Right cardiac atrium (tissue), 5 donors: ENCODE data around the gene MCTP2. TPM values are rescaled to one million over a fixed set of nuclear protein-coding genes. Genes with fewer than 3 reads are reported as not detected.

ENCODE experiments used
- ATAC-seq, 2 donors: fragments of 200-7000 bp; cut with Tn5 transposase; one replicate each; pipeline versions ENCODE4 v1.8.0 to v1.9.1; 2020; ENCODE audit warnings: moderate library complexity in 2 of 2, mild to moderate bottlenecking in 1 of 2
- DNase-seq, 3 donors: peaks; one replicate each; pipeline ENCODE4 v3.0.0-alpha.2; 2020
- H3K27ac ChIP-seq: one replicate; pipeline ENCODE4 v1.5.1; 2013; ENCODE audit warnings: mild to moderate bottlenecking, low read length, control low read depth, moderate library complexity
- H3K27me3 ChIP-seq: one replicate; pipeline ENCODE4 v1.6.1; 2013; ENCODE audit not compliant: control insufficient read depth, insufficient read depth
- H3K4me1 ChIP-seq: one replicate; pipeline ENCODE4 v1.6.1; 2013; ENCODE audit warnings: low read length; ENCODE audit not compliant: control insufficient read depth, insufficient read depth
- H3K4me3 ChIP-seq: one replicate; pipeline ENCODE4 v1.5.1; 2013; ENCODE audit warnings: low read length, control low read depth
- H3K9me3 ChIP-seq: one replicate; pipeline ENCODE4 v1.6.1; 2013; ENCODE audit warnings: low read length; ENCODE audit not compliant: control insufficient read depth
- WGBS: extraction: QIAGEN DNeasy Blood & Tissue Kit; methylation state at CpG from one replicate; pipeline ENCODE4 v1.1.7; 2013; 5-methylcytosine and 5-hydroxymethylcytosine counted together
- intact Hi-C, 4 donors: fragments of 100-400 bp; cut with DNase I; formaldehyde crosslinking; loops; one replicate each; pipeline versions ENCODE4 v1.11.0 to v1.14.0; 2022 to 2023
- long read RNA-seq, 4 donors: library from polyadenylated mRNA; unstranded; transcript quantifications; one replicate each; pipeline ENCODE4 v2.0.0, GENCODE V29; 2020 to 2021
- polyA plus RNA-seq: library from polyadenylated mRNA; stranded (reverse); fragments of 200-250 nt; gene quantifications from one replicate; pipeline ENCODE4 v1.2.3, GENCODE V29; 2013
- total RNA-seq, 4 donors: library from RNA; stranded (reverse); fragmentation: NEBNext Ultra II Directional; extraction: Animal tissue kit (Norgen Biotek cat#: 25700); gene quantifications; one replicate each; pipeline ENCODE4 v1.2.1, GENCODE V29; 2021
- donor health status: healthy with polysubstance abuse.
- donor health status: DM: no; HTN: yes; CAD: no.
- donor health status: DM: no; HTN: no; CAD: no.
- donor health status: DM: no; HTN: yes; CAD: no; lungs with severe emphysema.
- donor health status: DM: yes; HTN: yes; CAD: no.

The MCTP2 gene
- total RNA-seq (1 to 10 TPM in 2 of 4 donors, under 1 TPM in 2; 0.48 to 1.2 (median 0.86) TPM), polyA plus RNA-seq (0.11 TPM)
- long read RNA-seq, donor 1, result 0 reads
- long read RNA-seq, donor 2, result 0 reads
- long read RNA-seq, donor 3, partial matches to known transcripts, result 0 of 3 reads
- long read RNA-seq, donor 3, other reads (novel, unspliced or antisense), result 3 of 3 reads
- long read RNA-seq, donor 4, result 0 reads

- Histone ChIP-seq H3K27me3 (no peaks in the 10 kb centered on the region), H3K4me1 (no peaks in the 10 kb centered on the region), H3K27ac (no peak within 1 kb of the TSS), H3K4me3 (peak within 1 kb of the TSS; percentile 39), H3K9me3 (no peaks in the 10 kb centered on the region)
- ATAC-seq (peak; percentile 93 to 97), DNase-seq (peak; percentile 73 to 88 (median 82))
- 2% methylated on average over 66 of the region's 66 CpGs for WGBS
- intact Hi-C loops, result no loop called here
Measured at GRCh38 chr15:94230883-94231722, at the start of gene MCTP2. Gene MCTP2, plus strand, starts transcription at chr15:94231561. Its CDS starts 66,705 bp downstream, at chr15:94298266.

DNA sequence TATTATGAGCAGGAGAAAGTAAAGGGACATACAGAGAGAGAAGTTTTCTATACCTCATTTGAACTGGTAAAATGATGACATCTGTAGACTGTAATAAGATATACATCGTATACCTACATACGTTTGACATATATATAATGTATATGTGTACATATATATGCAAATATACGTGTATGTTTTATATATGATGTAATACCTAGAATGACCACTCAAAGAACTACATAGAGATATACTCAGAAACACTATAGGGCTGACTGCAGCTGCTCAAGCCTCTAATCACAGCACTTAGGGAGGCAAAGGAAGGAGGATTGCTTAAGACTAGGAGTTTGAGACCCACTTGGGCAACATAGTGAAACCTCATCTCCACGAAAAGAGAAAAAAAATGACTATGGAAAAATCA lies 48.5 kb upstream of the MCTP2 start:
- intact Hi-C loops, result no loop called here

DNA sequence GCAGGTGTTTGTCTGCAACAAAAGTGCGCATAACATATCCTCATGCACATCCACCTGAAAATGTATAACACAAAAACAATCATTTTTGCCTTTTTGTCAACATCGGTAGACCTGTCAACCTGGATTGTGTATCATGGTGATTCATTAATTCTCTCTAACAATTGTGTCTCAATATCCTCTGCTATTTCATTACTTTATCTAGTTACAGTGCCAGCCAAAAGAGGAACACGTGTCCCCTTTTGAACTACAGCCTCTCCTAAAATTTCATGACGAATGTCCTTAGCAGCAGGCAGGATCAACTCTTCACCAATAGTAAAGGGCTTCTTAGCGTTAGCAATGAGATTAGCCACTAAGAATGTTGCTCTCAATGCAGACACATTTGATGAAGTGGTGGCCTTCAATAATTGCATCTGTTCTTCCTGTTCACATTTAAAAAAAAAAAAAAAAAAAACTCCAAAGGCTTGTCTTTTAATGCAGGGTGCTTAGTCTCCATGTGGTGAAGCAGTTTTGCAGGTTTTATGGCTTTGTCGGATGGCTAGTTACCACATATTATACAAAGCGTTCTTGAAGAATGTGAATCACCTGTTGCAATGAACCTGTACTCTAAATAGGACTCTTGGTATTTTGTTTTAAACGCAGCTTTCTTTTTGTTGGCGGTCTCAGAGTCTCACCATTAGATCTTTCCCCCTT lies 45.7 kb upstream of the MCTP2 start:
- DNase-seq (no peak), ATAC-seq (no peak)
- Histone ChIP-seq H3K4me1 (no peaks in the 10 kb centered on the region), H3K4me3 (no peak overlapping the region), H3K27me3 (no peaks in the 10 kb centered on the region), H3K9me3 (no peaks in the 10 kb centered on the region), H3K27ac (no peak overlapping the region)
- WGBS, result 76% methylated on average over 9 of the region's 9 CpGs
- intact Hi-C loops, result no loop called here

More for the DNA sequence above, 48.5 kb upstream of the MCTP2 start:
- no peak overlapping the region for H3K27ac ChIP-seq
- WGBS, result 82% methylated on average over 4 of the region's 4 CpGs
- H3K27me3 ChIP-seq, result no peaks in the 10 kb centered on the region
- ATAC-seq (no peak), DNase-seq (no peak)
- no peaks in the 10 kb centered on the region for H3K4me1 ChIP-seq
- no peaks in the 10 kb centered on the region for H3K9me3 ChIP-seq
- no peak overlapping the region for H3K4me3 ChIP-seq

DNA sequence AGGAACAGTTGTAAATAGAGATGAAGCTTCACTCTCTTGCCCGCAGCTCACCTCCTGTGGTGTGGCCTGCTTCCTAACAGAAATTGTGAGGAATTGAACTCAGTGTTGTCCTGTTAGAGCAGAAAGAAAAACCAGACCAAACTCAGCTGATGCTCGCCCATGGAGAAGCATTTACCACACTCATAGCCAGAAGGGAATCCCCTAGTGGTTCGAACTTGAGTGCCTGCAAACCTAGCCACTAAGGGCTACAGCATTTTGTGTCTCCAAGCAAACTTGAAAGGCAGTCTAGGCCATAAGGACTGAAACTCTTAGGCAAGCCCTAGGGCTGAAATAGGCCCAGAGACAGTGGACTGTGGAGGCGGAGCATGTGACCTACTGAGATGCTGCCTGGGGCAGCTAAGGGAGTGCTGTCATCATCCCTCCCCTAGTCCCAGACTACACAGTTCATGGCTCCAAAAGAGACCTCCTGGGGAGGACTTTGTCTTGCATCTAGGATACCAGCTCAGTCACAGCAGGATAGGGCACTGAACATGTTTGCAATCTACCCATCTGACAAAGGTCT lies 44.5 kb upstream of the MCTP2 start:
- Histone ChIP-seq H3K27me3 (no peaks in the 10 kb centered on the region), H3K9me3 (no peaks in the 10 kb centered on the region), H3K4me1 (no peaks in the 10 kb centered on the region), H3K27ac (no peak overlapping the region), H3K4me3 (no peak overlapping the region)
- no peak for DNase-seq
- intact Hi-C loops, result no loop called here
- 86% methylated on average over 4 of the region's 4 CpGs for WGBS
- ATAC-seq, result no peak

DNA sequence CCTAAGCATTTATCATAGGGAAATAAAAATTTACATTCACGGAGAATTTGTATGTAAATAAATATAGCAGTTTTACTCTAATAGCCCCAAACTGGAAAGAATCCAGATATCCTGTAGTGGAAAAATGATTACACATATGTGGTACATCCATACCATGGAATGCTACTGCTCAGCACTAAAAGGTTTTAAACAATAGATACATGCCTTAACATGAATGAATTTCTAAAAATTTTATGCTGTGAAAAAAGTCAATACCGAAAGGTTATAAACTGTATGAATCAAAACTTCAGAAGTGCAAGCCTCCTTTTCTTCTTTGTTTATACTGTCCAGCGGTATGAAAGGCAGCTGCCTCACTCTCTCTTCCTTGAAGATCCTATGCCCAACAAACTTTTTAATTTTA lies 37.5 kb upstream of the MCTP2 start:
- Histone ChIP-seq H3K4me3 (no peak overlapping the region), H3K27ac (no peak overlapping the region), H3K9me3 (no peaks in the 10 kb centered on the region), H3K27me3 (no peaks in the 10 kb centered on the region), H3K4me1 (no peaks in the 10 kb centered on the region)
- ATAC-seq (no peak), DNase-seq (no peak)
- WGBS, result 87% methylated on average over 3 of the region's 3 CpGs
- intact Hi-C loops, result no loop called here

DNA sequence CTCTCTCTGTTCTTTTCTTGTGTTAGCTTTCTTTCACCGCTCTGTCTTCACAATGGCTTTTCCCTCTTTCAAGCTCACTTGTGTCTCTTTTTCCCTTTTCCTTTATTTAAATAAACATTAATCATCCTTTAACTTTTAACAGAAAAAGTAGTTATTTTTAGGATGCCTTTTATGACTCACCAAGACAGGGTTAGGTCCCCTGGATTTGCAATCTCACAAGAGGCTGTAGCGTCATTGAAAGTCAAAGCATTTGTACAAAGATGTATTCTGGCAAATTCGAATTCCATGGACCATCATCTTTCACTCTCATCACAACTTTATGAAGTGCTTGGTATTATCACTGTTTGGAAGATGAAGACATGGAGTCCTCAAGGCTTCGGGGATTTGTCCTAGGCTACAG lies 34.8 kb upstream of the MCTP2 start:
- H3K4me1 ChIP-seq, result no peaks in the 10 kb centered on the region
- no peak for ATAC-seq
- H3K4me3 ChIP-seq, result no peak overlapping the region
- no peak for DNase-seq
- 79% methylated on average over 4 of the region's 4 CpGs for WGBS
- no peaks in the 10 kb centered on the region for H3K9me3 ChIP-seq
- H3K27ac ChIP-seq, result no peak overlapping the region
- no peaks in the 10 kb centered on the region for H3K27me3 ChIP-seq
- intact Hi-C loops, result no loop called here

- ATAC-seq, result no peak
- Histone ChIP-seq H3K4me1 (no peaks in the 10 kb centered on the region), H3K27me3 (no peaks in the 10 kb centered on the region), H3K9me3 (no peaks in the 10 kb centered on the region), H3K27ac (no peak overlapping the region), H3K4me3 (no peak overlapping the region)
- intact Hi-C loops, result no loop called here
- DNase-seq, result no peak
- 89% methylated on average over 2 of the region's 2 CpGs for WGBS
Measured at GRCh38 chr15:94198633-94199032, 32.7 kb upstream of the MCTP2 start.

DNA sequence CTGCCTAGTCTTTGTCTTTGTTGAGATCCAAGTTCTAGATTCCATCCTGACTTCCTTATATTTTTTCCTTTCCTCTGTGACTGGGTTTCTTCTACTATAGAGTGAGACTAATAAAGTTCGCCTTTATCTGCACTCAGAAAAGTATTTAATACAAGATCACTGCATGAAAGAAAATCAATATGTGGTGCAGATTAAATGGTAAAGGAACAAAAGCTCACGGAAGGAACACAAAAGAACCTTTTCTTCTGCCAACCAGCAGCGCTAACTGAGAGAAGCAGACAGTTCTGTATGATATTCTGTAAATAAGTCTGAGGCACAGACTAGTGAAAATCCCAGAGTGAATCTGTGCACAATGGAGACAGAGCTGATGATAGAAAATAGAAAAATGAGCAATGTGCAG lies 31.6 kb upstream of the MCTP2 start:
- Histone ChIP-seq H3K4me3 (no peak overlapping the region), H3K4me1 (no peaks in the 10 kb centered on the region), H3K27me3 (no peaks in the 10 kb centered on the region), H3K27ac (no peak overlapping the region), H3K9me3 (no peaks in the 10 kb centered on the region)
- intact Hi-C loops, result no loop called here
- no peak for DNase-seq
- 81% methylated on average over 3 of the region's 3 CpGs for WGBS
- no peak for ATAC-seq

- intact Hi-C loops, result no loop called here
- DNase-seq, result no peak
- no peak for ATAC-seq
- 53% methylated on average over 3 of the region's 3 CpGs for WGBS
- Histone ChIP-seq H3K4me3 (no peak overlapping the region), H3K27me3 (no peaks in the 10 kb centered on the region), H3K4me1 (no peaks in the 10 kb centered on the region), H3K27ac (no peak overlapping the region), H3K9me3 (no peaks in the 10 kb centered on the region)
Measured at GRCh38 chr15:94203306-94203705, 28.1 kb upstream of the MCTP2 start.

DNA sequence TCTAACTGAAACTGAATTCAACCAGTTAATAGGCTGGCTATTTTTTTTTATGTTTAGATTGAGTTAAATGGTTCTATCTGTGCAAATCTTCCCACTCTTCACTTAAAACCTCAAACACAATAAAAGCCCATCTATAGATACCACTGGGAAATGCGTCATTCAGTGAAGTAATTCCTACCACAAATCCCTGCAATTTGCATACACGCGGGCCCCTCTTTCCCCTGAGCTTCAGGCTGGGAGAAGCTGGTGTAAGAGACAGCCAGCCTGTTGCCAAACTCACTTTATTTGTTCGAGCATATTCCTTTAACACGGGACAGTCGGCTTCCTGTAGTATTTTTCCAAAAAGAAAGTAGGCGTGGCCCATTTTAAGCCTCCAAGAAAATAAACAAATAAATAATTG lies 26.0 kb upstream of the MCTP2 start:
- ATAC-seq (no peak), DNase-seq (no peak)
- Histone ChIP-seq H3K27me3 (no peaks in the 10 kb centered on the region), H3K9me3 (no peaks in the 10 kb centered on the region), H3K4me1 (no peaks in the 10 kb centered on the region), H3K4me3 (no peak overlapping the region), H3K27ac (no peak overlapping the region)
- intact Hi-C loops, result no loop called here
- 75% methylated on average over 7 of the region's 7 CpGs for WGBS
